Measurements from ENCODE around the gene FXN.
"Not testable (repeated sequence)": the region's sequence is repeated elsewhere in the genome, so short reads cannot be mapped to it uniquely, and the experiment has no call there.

Gene FXN

GRCh38 chr9:69071059-69071458, 35.5 kb downstream of the FXN start:
- no peak for DNase-seq

- DNase-seq = no peak
Measured at GRCh38 chr9:69073103-69073502, 37.6 kb downstream of the FXN start.

GRCh38 chr9:69074801-69075200, 39.2 kb downstream of the FXN start:
- no peak for DNase-seq

GRCh38 chr9:69076550-69076949, 41.0 kb downstream of the FXN start:
- DNase-seq = no peak

GRCh38 chr9:69078069-69078468, 42.5 kb downstream of the FXN start:
- no peak for DNase-seq

- DNase-seq = peak in 1 of 3 experiments; percentile 26
Measured at GRCh38 chr9:69078581-69078980, 43.0 kb downstream of the FXN start.

GRCh38 chr9:69079186-69079585, 43.6 kb downstream of the FXN start:
- DNase-seq = no peak

- DNase-seq = no peak
Measured at GRCh38 chr9:69081261-69081660, 45.7 kb downstream of the FXN start.

GRCh38 chr9:69083321-69083720, 47.8 kb downstream of the FXN start:
- DNase-seq = no peak

GRCh38 chr9:69085569-69086283, 50.2 kb downstream of the FXN start:
- DNase-seq = no peak

GRCh38 chr9:69086312-69086711, 50.8 kb downstream of the FXN start:
- no peak for DNase-seq

- DNase-seq = peak in 1 of 3 experiments; percentile 7
Measured at GRCh38 chr9:69086769-69087168, 51.2 kb downstream of the FXN start.

GRCh38 chr9:69089082-69089481, 53.5 kb downstream of the FXN start:
- DNase-seq = no peak

GRCh38 chr9:69089491-69089890, 53.9 kb downstream of the FXN start:
- DNase-seq = no peak

GRCh38 chr9:69090140-69090750, 54.7 kb downstream of the FXN start:
- no peak for DNase-seq

- peak in 2 of 3 experiments; percentile 11 to 68 for DNase-seq
Measured at GRCh38 chr9:69090946-69091345, 55.4 kb downstream of the FXN start.

- DNase-seq = no peak
Measured at GRCh38 chr9:69093471-69094103, 58.0 kb downstream of the FXN start.

- DNase-seq = not testable (repeated sequence)
Measured at GRCh38 chr9:69094361-69095135, 59.0 kb downstream of the FXN start.

- DNase-seq = no peak
Measured at GRCh38 chr9:69097064-69097463, 61.5 kb downstream of the FXN start.

- DNase-seq = no peak
Measured at GRCh38 chr9:69097923-69098593, 62.5 kb downstream of the FXN start.

GRCh38 chr9:69103348-69103996, 67.9 kb downstream of the FXN start:
- not testable (repeated sequence) for DNase-seq

- peak; percentile 66 to 94 (median 83) for DNase-seq
Measured at GRCh38 chr9:69104830-69105527, 69.4 kb downstream of the FXN start.

Data from NCI-H1417 (cell line).